HEK293 (cell line): Measurements from ENCODE around the gene CACNA1F.

Experiments used
- CTCF ChIP-seq: fragments of 450-650 bp; formaldehyde crosslinking; IDR thresholded peaks from 2 replicates; pipeline ENCODE4 v1.5.1; 2016; ENCODE audit warnings: missing biosample characterization, missing genetic modification characterization
- GLI4 ChIP-seq: fragments of 450-650 bp; formaldehyde crosslinking; IDR thresholded peaks from 2 replicates; pipeline ENCODE4 v1.5.1; 2016; ENCODE audit warnings: missing biosample characterization, missing genetic modification characterization
- ZFP69B ChIP-seq: fragments of 450-650 bp; formaldehyde crosslinking; IDR thresholded peaks from 2 replicates; pipeline ENCODE4 v1.5.1; 2016; ENCODE audit warnings: missing biosample characterization, missing genetic modification characterization
- ZNF23 ChIP-seq: fragments of 450-650 bp; formaldehyde crosslinking; IDR thresholded peaks from 2 replicates; pipeline ENCODE4 v1.5.1; 2016; ENCODE audit warnings: missing biosample characterization, missing genetic modification characterization, borderline replicate concordance
- ZNF24 ChIP-seq: fragments of 450-650 bp; formaldehyde crosslinking; IDR thresholded peaks from 2 replicates; pipeline ENCODE4 v1.5.1; 2016; ENCODE audit warnings: missing biosample characterization, missing genetic modification characterization
- ZNF521 ChIP-seq: fragments of 450-650 bp; formaldehyde crosslinking; IDR thresholded peaks from 2 replicates; pipeline ENCODE4 v1.5.1; 2017; ENCODE audit warnings: missing biosample characterization, mild to moderate bottlenecking, missing genetic modification characterization

GRCh38 chrX:49231333-49232000 is 1.7 kb downstream of the CACNA1F start:
- TF ChIP-seq ZNF521 (tag by site-specific recombination) (no peak), ZNF24 (tag by site-specific recombination) (no peak), ZFP69B (tag by site-specific recombination) (no peak), GLI4 (tag by site-specific recombination) (no peak), CTCF (no peak), ZNF23 (tag by site-specific recombination) (no peak)
